Bone marrow (tissue), 2 donors: ENCODE data around the gene APOA1.
A peak's percentile ranks its signal among the peaks of the same experiment; 100 is the strongest.

Source experiments
- DNase-seq, 2 donors: peaks; one replicate each; lab custom pipeline; 2025; lab: John Stamatoyannopoulos, UW

The APOA1 gene

GRCh38 chr11:116788534-116788933, 48.9 kb downstream of the APOA1 start:
- DNase-seq = no peak

GRCh38 chr11:116787786-116788486, 49.5 kb downstream of the APOA1 start, which contains the start of gene ZPR1:
Gene ZPR1 (minus strand): TSS chr11:116788023. CDS start chr11:116787990, 33 bp downstream.
- DNase-seq = peak; percentile 73 to 83

- DNase-seq = no peak
Measured at GRCh38 chr11:116787436-116787785, 50.0 kb downstream of the APOA1 start.

GRCh38 chr11:116786966-116787365, 50.5 kb downstream of the APOA1 start:
- DNase-seq = no peak

- DNase-seq = no peak
Measured at GRCh38 chr11:116786326-116786725, 51.1 kb downstream of the APOA1 start.
